HG03097 (cell line): ENCODE data around the gene TMEM273.

ENCODE experiments used
- ATAC-seq: cut with Tn5 transposase; IDR thresholded peaks from one replicate; pipeline ENCODE4 v1.9.1; 2021; ENCODE audit not compliant: unreplicated experiment, low FRiP score

Gene TMEM273

GRCh38 chr10:49166484-49167400 is 21.4 kb downstream of the TMEM273 start:
- no peak for ATAC-seq

DNA sequence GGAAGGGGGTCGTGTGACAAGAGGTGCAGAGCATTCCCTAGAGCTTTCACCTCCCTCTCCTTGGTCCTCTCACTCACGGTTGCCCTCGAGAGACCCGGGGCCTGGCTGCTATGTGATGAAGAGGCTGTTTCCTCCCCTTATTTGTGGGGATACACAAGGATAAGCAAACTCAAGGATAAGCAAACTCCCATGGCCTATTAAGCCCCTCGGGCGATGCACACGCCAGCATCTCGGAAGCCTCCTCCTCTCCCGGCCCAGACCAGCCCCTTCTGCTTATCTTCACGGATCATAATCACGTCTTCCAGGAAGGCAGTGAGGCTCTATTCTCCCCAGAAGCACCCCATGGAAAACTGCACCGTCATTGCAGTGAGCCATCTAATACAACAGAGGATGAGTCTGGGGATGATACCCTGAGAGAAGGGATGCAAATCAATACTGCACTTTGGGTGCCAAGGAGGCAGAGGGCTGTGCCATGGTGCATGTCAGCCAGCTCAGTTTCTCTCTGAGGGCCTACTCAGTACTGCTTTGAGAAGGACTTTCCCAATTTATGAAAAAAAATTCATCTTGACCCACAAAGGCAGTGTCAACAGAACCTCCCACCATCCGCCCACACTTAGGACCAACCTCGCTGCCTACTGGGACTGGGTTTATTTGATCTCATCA is 22.2 kb downstream of the TMEM273 start:
- ATAC-seq, result no peak

- no peak for ATAC-seq
Measured at GRCh38 chr10:49165259-49165658, 22.9 kb downstream of the TMEM273 start.

- peak; percentile 75 for ATAC-seq
Measured at GRCh38 chr10:49164559-49165188, 23.5 kb downstream of the TMEM273 start.

DNA sequence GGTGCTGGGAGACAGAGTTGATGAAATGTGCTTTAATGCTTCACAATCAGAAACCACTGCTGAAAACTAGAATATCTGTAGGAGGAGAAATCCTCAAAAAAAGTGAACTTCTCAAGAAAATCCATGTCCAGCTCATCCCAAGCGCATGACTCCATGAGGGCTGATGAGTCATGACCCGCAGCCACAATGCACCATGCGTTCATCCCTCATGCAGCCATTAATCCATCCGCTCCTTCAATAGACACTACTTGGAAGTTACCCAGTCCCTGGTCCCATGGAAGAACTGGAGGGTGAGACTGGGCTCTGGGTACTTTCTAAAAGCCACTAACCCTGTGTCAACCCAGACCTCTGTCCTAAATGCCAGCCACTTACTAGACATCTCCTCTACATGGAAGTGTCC is 24.4 kb downstream of the TMEM273 start:
- no peak for ATAC-seq

DNA sequence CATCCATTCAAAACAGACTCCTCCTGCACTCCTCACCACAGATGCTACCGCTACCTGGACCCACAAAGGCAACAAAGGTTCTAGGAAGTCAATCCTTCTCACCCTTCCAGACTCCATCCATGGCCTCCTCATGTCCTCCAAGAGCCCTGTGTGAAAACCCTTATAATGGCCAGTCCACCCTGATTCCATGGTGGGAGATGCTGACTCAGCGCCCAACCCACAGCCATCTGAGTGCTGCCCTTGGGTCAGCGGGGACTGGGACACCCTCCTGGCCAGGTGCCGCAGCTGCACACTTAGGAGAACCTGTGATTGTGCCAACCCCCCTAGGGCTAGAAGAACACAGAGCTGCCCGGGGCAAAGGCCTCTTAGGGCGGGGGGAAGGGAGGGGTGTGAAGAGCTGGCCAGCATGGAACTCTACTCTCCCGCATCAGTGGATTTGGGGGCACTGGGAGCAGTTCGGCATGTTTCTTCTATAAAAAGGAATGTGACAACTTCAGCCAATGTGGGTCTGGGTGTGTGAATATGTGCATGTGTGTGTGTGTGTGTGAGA is 25.4 kb downstream of the TMEM273 start:
- ATAC-seq, result no peak

DNA sequence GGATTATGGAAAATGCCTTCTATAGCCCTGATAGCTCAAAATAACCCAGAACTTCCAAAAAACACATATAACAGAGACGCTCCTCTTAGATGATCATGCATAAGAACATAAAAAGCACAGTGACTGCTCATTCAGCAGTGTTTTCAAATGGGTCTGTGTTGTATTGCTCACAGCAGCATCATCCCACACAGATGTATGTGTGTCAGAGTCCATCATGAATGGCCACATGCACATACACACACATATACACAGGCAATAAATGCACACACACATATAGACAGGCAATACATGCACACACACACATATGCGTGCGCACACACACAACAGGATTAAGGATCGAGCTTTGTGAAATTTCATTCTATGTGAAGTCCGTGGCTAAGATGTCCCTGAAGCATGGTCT is 26.1 kb downstream of the TMEM273 start:
- no peak for ATAC-seq

DNA sequence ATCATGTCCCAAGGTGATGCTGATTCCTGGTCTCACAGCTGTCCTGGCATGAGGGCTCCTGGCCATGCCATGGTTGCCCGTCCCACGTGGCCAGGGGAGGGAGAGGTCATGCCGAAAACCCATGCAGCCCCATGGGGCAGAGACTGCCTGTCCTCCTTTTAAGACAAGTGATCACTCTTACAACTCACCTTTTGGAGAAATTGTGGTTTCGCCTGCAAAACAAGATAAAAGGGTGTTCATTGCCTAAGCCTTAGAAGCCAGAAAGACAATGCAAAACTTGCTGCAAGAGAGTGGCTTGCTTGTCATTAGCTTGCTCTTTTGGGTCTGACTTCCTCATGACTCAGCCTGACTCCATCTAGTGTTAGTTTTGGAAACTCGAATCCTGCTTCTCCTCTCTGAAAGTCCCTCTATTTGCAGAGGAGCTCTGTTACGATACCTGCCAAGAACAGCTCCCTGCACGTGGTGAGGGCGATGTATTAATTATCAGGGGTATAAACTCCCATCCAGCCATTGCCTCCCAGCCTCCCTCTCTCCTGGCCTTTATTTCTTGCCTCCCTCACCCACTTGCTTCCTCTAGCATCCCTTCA is 26.7 kb downstream of the TMEM273 start:
- ATAC-seq, result no peak

GRCh38 chr10:49160814-49161213 is 27.4 kb downstream of the TMEM273 start:
- ATAC-seq, result no peak

DNA sequence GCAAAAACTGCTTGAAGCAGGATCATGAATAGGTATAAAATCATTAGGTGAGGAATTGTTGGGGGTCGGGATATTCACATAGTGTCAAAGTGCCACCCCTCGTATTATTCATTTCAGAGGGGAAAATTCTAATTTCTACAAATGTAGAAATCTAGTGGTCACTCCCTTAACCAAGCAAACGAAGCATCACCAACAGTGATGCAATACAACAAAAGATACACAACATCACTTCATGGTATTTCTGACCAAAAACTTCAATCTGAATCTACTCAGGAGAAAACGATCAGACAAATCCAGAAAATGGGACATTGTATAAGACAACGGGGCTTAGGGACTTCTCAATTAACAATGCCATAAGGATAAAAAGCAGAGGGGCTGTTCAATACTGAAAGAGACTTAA is 28.1 kb downstream of the TMEM273 start:
- ATAC-seq, result no peak

DNA sequence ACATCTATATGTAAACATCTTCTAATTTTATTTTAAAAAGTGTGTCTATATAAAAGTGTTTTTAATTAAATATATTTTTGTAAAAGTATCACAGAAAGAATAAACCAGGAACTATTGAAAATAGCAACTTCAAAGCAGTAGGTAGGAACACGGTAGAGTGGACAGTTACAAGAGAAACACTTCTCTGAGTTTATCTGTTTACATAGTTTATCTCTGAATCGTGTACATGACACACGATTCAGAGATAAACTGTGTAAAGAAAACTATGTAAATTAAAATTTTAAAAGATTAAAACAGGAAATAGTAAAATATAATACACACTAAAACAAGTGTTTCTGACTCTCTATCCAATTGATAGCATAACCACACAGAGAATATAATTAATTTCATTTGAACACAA is 29.3 kb downstream of the TMEM273 start:
- no peak for ATAC-seq

DNA sequence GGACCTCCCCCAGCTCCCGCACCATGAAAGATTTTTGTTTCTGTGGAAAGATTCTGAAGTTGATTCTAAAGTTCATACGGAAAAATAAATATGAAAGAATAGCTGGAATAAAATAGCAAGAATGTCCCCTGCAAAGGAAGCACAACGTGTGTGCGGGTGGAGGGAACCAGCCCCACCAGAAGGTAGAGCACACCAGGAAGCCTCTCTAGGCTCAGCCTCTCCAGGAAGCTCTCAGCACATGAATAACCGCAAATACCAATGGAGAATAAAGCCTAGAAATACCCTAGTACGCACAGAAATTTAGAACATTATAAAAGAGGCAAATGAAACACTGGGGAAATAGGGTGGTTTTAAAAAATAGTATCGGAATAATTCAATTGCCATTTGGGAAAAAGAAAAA is 29.8 kb downstream of the TMEM273 start:
- no peak for ATAC-seq

DNA sequence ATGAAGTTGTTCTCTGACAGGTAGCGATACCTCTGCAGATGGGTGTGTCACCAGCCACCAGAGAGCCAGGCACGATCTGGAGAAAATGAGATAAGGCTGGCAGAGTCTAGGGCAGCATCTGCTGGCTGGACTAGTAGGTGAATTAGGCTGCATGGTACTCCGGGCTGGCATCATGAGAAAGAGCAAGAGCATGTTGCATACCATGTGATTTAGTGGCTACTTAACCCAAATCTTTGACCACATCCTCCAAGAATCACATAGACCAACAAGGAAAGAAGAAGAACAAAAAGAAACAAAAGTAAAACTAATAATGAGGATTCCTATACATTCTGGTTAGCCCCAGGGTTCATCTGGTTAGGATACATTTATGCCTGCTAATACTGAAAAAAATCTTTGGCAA is 31.0 kb downstream of the TMEM273 start:
- ATAC-seq, result no peak

GRCh38 chr10:49154641-49155040 is 33.5 kb downstream of the TMEM273 start:
- no peak for ATAC-seq

- no peak for ATAC-seq
Measured at GRCh38 chr10:49153971-49154370, 34.2 kb downstream of the TMEM273 start.

GRCh38 chr10:49153115-49153514 is 35.1 kb downstream of the TMEM273 start:
- no peak for ATAC-seq

GRCh38 chr10:49152663-49153062 is 35.5 kb downstream of the TMEM273 start:
- ATAC-seq, result no peak

DNA sequence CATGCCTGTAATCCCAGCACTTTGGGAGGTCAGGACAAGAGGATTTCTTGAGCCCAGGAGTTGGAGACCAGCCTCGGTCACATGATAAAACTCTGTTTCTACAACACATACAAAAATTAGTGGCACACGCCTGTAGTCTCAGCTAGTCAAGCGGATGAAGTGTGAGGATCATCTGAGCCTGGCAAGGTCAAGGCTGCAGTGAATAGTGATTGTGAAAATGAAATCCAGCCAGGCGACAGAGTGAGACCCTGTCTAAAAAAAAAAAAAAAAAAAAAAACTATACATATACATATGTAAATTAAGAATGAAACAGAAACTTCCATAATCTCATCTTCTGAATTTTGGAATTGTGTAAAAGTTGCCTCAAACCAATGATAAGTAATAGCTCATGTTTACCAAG is 36.2 kb downstream of the TMEM273 start:
- no peak for ATAC-seq

GRCh38 chr10:49151481-49151880 is 36.7 kb downstream of the TMEM273 start:
- no peak for ATAC-seq

- no peak for ATAC-seq
Measured at GRCh38 chr10:49151025-49151445, 37.2 kb downstream of the TMEM273 start.

GRCh38 chr10:49150426-49150825 is 37.8 kb downstream of the TMEM273 start:
- ATAC-seq, result no peak
